Psoas muscle (tissue), 8 donors: ENCODE measurements around the gene DMXL1. TPM values are rescaled to one million over a fixed set of nuclear protein-coding genes. Genes with fewer than 3 reads are reported as not detected.
"Not testable (repeated sequence)": the region's sequence is repeated elsewhere in the genome, so short reads cannot be mapped to it uniquely, and the experiment has no call there.

Source experiments
- ATAC-seq, 4 donors: fragments of 200-7000 bp; cut with Tn5 transposase; one replicate each; pipeline ENCODE4 v1.9.1; 2020; ENCODE audit warnings: moderate library complexity in 3 of 4, mild to moderate bottlenecking in 2 of 4
- DNase-seq, 2 donors: peaks; one replicate each; pipeline ENCODE4 v3.0.0-alpha.2; 2020
- H3K27ac ChIP-seq: fragments of 200-600 bp; one replicate; pipeline ENCODE4 v1.8.0; 2022
- H3K27me3 ChIP-seq, 3 donors: fragments of 200-600 bp in 1 of 3; one replicate each; pipeline versions ENCODE4 v1.6.1 to v1.8.0; 2013 to 2022; ENCODE audit warnings: low read length in 2 of 3, mild to moderate bottlenecking in 2 of 3, moderate library complexity in 1 of 3; ENCODE audit not compliant: insufficient read depth in 3 of 3
- H3K36me3 ChIP-seq, 2 donors: fragments of 200-600 bp in 1 of 2; one replicate each; pipeline versions ENCODE4 v1.6.1 to v1.8.0; 2013 to 2022; ENCODE audit warnings: low read depth in 1 of 2, mild to moderate bottlenecking in 1 of 2, moderate library complexity in 1 of 2; ENCODE audit not compliant: insufficient read depth in 1 of 2
- H3K4me1 ChIP-seq: fragments of 200-600 bp; one replicate; pipeline ENCODE4 v1.8.0; 2022
- H3K4me3 ChIP-seq: fragments of 200-600 bp; one replicate; pipeline ENCODE4 v1.8.0; 2022; ENCODE audit warnings: mild to moderate bottlenecking
- H3K9me3 ChIP-seq: fragments of 200-600 bp; one replicate; pipeline ENCODE4 v1.8.0; 2022
- CTCF ChIP-seq: fragments of 200-600 bp; IDR thresholded peaks from one replicate; pipeline ENCODE4 v1.8.0; 2022; ENCODE audit warnings: antibody characterized with exemption
- WGBS, 3 donors: extraction: QIAGEN DNeasy Blood & Tissue Kit; methylation state at CpG; one replicate each; pipeline versions ENCODE4 v1.1.6 to v1.1.7; 2013; 5-methylcytosine and 5-hydroxymethylcytosine counted together
- intact Hi-C, 2 donors: fragments of 100-400 bp; cut with DNase I; formaldehyde crosslinking; loops; one replicate each; pipeline versions ENCODE4 v1.11.0 to v1.14.2; 2022
- polyA plus RNA-seq, 3 donors: library from polyadenylated mRNA; stranded (reverse); fragments of 200-250 nt; gene quantifications; one replicate each; pipeline ENCODE4 v1.2.3, GENCODE V29; 2013
- total RNA-seq, 4 donors: library from RNA; stranded (reverse); fragmentation: NEBNext Ultra II Directional in 2 of 4; extraction: Animal tissue kit (Norgen Biotek cat#: 25700) in 2 of 4; gene quantifications; one replicate each; pipeline versions ENCODE4 v1.2.1 to v1.2.4, GENCODE V29; 2021 to 2023
- donor health status: healthy with polysubstance abuse.
- donor health status: DM: no; HTN: no; CAD: no; lungs with moderate emphysema.
- donor health status: Bipolar disorder and iron deficiency.
- donor health status: healthy.
- donor health status: DM: yes; HTN: yes; CAD: no.
- donor health status: DM: no; HTN: no; CAD: no.
- donor health status: DM: no; HTN: no; CAD: no.
- donor health status: DM: yes; HTN: yes; CAD: no.

DMXL1 gene
- total and polyA plus RNA-seq, 7 donors = 5.1 to 21.7 (median 15.7) TPM

- H3K9me3 ChIP-seq = no peaks in the 10 kb centered on the region
- no peaks in the 10 kb centered on the region for H3K4me1 ChIP-seq
- no peaks in the 10 kb centered on the region for H3K27me3 ChIP-seq
- no peak for TF ChIP-seq CTCF
- no peak overlapping the region for H3K4me3 ChIP-seq
- 91 to 93% (median 92%) methylated on average over 6 of the region's 6 CpGs for WGBS, 3 donors
- DNase-seq = no peak
- peaks cover 0 to 87% of the 10 kb centered on the region in 2 donors for H3K36me3 ChIP-seq
- H3K27ac ChIP-seq = no peak overlapping the region
- intact Hi-C loops = no loop called here
- no peak for ATAC-seq
Measured at GRCh38 chr5:119238265-119239118, 167.6 kb downstream of the DMXL1 start.

- Histone ChIP-seq H3K9me3 (no peaks in the 10 kb centered on the region), H3K4me3 (no peak overlapping the region), H3K27me3 (no peaks in the 10 kb centered on the region), H3K36me3 (peaks cover 0 to 87% of the 10 kb centered on the region in 2 donors), H3K4me1 (no peaks in the 10 kb centered on the region), H3K27ac (no peak overlapping the region)
- DNase-seq (no peak), ATAC-seq (no peak)
- intact Hi-C loops = no loop called here
- no peak for TF ChIP-seq CTCF
Measured at GRCh38 chr5:119239119-119239417, 168.2 kb downstream of the DMXL1 start.

- H3K4me1 ChIP-seq, intact Hi-C loops, ATAC-seq, H3K9me3 ChIP-seq, H3K27me3 ChIP-seq, H3K27ac ChIP-seq, DNase-seq, H3K4me3 ChIP-seq: not testable (repeated sequence)
- H3K36me3 ChIP-seq = peaks cover 0 to 87% of the 10 kb centered on the region in 2 donors
- WGBS, 3 donors = 69 to 87% (median 75%) methylated on average over 3 of the region's 3 CpGs
Measured at GRCh38 chr5:119239826-119240225, 168.9 kb downstream of the DMXL1 start.

GRCh38 chr5:119243888-119244287 lies 173.0 kb downstream of the DMXL1 start:
- 87 to 95% (median 90%) methylated on average over 3 of the region's 3 CpGs for WGBS, 3 donors
- H3K36me3 ChIP-seq = peaks cover 0 to 83% of the 10 kb centered on the region in 2 donors
- intact Hi-C loops = no loop called here
- no peaks in the 10 kb centered on the region for H3K27me3 ChIP-seq
- no peak for TF ChIP-seq CTCF
- DNase-seq (no peak), ATAC-seq (no peak)
- no peaks in the 10 kb centered on the region for H3K9me3 ChIP-seq
- no peaks in the 10 kb centered on the region for H3K4me1 ChIP-seq
- H3K27ac ChIP-seq = no peak overlapping the region
- no peak overlapping the region for H3K4me3 ChIP-seq

GRCh38 chr5:119250946-119251901 lies 180.3 kb downstream of the DMXL1 start:
- H3K36me3 ChIP-seq = peaks cover 0 to 27% of the 10 kb centered on the region in 2 donors
- no peak for ATAC-seq
- no peak overlapping the region for H3K4me3 ChIP-seq
- no peak overlapping the region for H3K27ac ChIP-seq
- no peak for TF ChIP-seq CTCF
- no peaks in the 10 kb centered on the region for H3K27me3 ChIP-seq
- 81 to 88% (median 88%) methylated on average over 7 of the region's 7 CpGs for WGBS, 3 donors
- H3K4me1 ChIP-seq = no peaks in the 10 kb centered on the region
- no peaks in the 10 kb centered on the region for H3K9me3 ChIP-seq
- intact Hi-C loops = no loop called here
- no peak for DNase-seq
